ENCODE data around the gene CD151.
A peak's percentile ranks its signal among the peaks of the same experiment; 100 is the strongest.

CD151 gene

GRCh38 chr11:797296-798092 lies 35.3 kb upstream of the CD151 start:
- peak; percentile 36 to 69 (median 54) for DNase-seq

GRCh38 chr11:798093-798713 lies 34.5 kb upstream of the CD151 start, which contains the start of gene SLC25A22:
Gene SLC25A22 (minus strand): TSS chr11:798281. CDS start chr11:795006, 3,275 bp downstream.
- DNase-seq: peak; percentile 48 to 82 (median 64)

- no peak for DNase-seq
These were observed 33.0 kb upstream of the CD151 start for GRCh38 chr11:799641-800316.

- no peak for DNase-seq
These were observed 32.3 kb upstream of the CD151 start for GRCh38 chr11:800473-800872.

GRCh38 chr11:801097-801780 lies 31.5 kb upstream of the CD151 start:
- no peak for DNase-seq

GRCh38 chr11:802018-802617 lies 30.6 kb upstream of the CD151 start:
- DNase-seq: no peak

GRCh38 chr11:802693-803466 lies 29.9 kb upstream of the CD151 start:
- no peak for DNase-seq

GRCh38 chr11:803467-803742 lies 29.3 kb upstream of the CD151 start:
- no peak for DNase-seq

- no peak for DNase-seq
These were observed 28.8 kb upstream of the CD151 start for GRCh38 chr11:803770-804598.

GRCh38 chr11:804599-804964 lies 28.2 kb upstream of the CD151 start:
- no peak for DNase-seq

- no peak for DNase-seq
These were observed 24.1 kb upstream of the CD151 start for GRCh38 chr11:808427-809286.

- DNase-seq: peak; percentile 96 to 98 (median 96)
These were observed 23.3 kb upstream of the CD151 start, which contains the start of gene RPLP2 for GRCh38 chr11:809287-810039. Gene RPLP2 (plus strand): TSS chr11:809967. CDS start chr11:810235, 268 bp downstream.

GRCh38 chr11:810040-810567 lies 22.6 kb upstream of the CD151 start:
- peak in 1 of 4 experiments; percentile 53 for DNase-seq

GRCh38 chr11:811446-812245 lies 21.1 kb upstream of the CD151 start:
- no peak for DNase-seq

- no peak for DNase-seq
These were observed 20.4 kb upstream of the CD151 start for GRCh38 chr11:812390-812789.

- DNase-seq: no peak
These were observed 19.7 kb upstream of the CD151 start for GRCh38 chr11:813072-813455.

GRCh38 chr11:813456-814096 lies 19.2 kb upstream of the CD151 start:
- no peak for DNase-seq

All from activated naive CD4-positive, alpha-beta T cell (primary cell).